Skeletal muscle tissue (tissue), 4 donors: ENCODE results near the gene DNAJB14. TPM values are rescaled to one million over a fixed set of nuclear protein-coding genes. Genes with fewer than 3 reads are reported as not detected.
A peak's percentile ranks its signal among the peaks of the same experiment; 100 is the strongest.

ENCODE experiments used
- H3K27ac ChIP-seq: one replicate; pipeline ENCODE4 v1.7.0; 2013; ENCODE audit warnings: mild to moderate bottlenecking, low read depth, low read length, inconsistent platforms
- H3K27me3 ChIP-seq, 3 donors: one replicate each; pipeline ENCODE4 v1.7.0; 2013; ENCODE audit warnings: low read length in 3 of 3; ENCODE audit not compliant: control insufficient read depth in 3 of 3, insufficient read depth in 3 of 3
- H3K36me3 ChIP-seq, 3 donors: one replicate each; pipeline ENCODE4 v1.7.0; 2013; ENCODE audit warnings: low read length in 3 of 3; ENCODE audit not compliant: control insufficient read depth in 3 of 3, insufficient read depth in 3 of 3
- H3K4me1 ChIP-seq, 3 donors: one replicate each; pipeline ENCODE4 v1.7.0; 2013; ENCODE audit warnings: low read length in 3 of 3, mild to moderate bottlenecking in 3 of 3; ENCODE audit not compliant: control insufficient read depth in 3 of 3, insufficient read depth in 3 of 3
- H3K4me3 ChIP-seq, 3 donors: one replicate each; pipeline ENCODE4 v1.7.0; 2013; ENCODE audit warnings: low read length in 3 of 3
- H3K9ac ChIP-seq, 3 donors: one replicate each; pipeline ENCODE4 v1.7.0; 2013; ENCODE audit warnings: low read length in 3 of 3, mild to moderate bottlenecking in 3 of 3, moderate library complexity in 2 of 3, low read depth in 1 of 3
- H3K9me3 ChIP-seq, 3 donors: one replicate each; pipeline ENCODE4 v1.7.0; 2013; ENCODE audit warnings: low read length in 3 of 3; ENCODE audit not compliant: control insufficient read depth in 3 of 3
- total RNA-seq: library from RNA; depleted of rRNA; stranded (reverse); fragments of >200 nt; gene quantifications from one replicate; pipeline ENCODE4 v1.2.3, GENCODE V29; 2014
- donor health status: Osteomylitis.

The DNAJB14 gene
- total RNA-seq, 1 donor from 2014 or later = 16.7 TPM

DNA sequence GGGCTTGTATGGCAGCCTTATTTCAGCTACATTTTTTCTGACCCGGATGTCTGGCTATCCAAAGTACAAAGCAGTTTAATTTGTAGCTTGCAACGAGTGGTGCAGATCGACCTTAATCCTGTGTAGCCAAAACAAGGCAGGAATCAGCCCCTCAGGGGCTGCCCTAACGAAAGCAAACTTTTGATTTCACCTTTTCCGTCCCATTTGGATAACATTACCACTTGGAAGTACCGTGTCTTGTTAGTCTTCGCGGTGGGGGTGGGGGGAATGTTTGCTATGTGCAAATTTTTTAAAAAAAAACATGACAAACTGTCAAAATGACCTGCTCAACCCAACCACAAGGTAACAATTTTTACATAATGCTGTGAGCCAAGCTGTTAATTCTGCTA is 766 bp upstream of the DNAJB14 start:
- no peaks in the 10 kb centered on the region for H3K9me3 ChIP-seq
- H3K4me1 ChIP-seq = peaks cover 16 to 33% (median 21%) of the 10 kb centered on the region in 3 donors
- H3K9ac ChIP-seq = peak overlapping the region; percentile 79 to 82 (median 81)
- H3K27me3 ChIP-seq = no peaks in the 10 kb centered on the region
- H3K27ac ChIP-seq = peak overlapping the region; percentile 84
- peak overlapping the region; percentile 71 to 86 (median 79) for H3K4me3 ChIP-seq
- no peaks in the 10 kb centered on the region for H3K36me3 ChIP-seq

GRCh38 chr4:99945718-99946355 is 581 bp downstream of the DNAJB14 start:
- Histone ChIP-seq H3K4me1 (peaks cover 11 to 27% (median 17%) of the 10 kb centered on the region in 3 donors), H3K9me3 (no peaks in the 10 kb centered on the region), H3K4me3 (peak overlapping the region; percentile 79 to 89 (median 86)), H3K27me3 (no peaks in the 10 kb centered on the region), H3K9ac (peak overlapping the region; percentile 78 to 82 (median 79)), H3K36me3 (no peaks in the 10 kb centered on the region), H3K27ac (peak overlapping the region; percentile 84)

DNA sequence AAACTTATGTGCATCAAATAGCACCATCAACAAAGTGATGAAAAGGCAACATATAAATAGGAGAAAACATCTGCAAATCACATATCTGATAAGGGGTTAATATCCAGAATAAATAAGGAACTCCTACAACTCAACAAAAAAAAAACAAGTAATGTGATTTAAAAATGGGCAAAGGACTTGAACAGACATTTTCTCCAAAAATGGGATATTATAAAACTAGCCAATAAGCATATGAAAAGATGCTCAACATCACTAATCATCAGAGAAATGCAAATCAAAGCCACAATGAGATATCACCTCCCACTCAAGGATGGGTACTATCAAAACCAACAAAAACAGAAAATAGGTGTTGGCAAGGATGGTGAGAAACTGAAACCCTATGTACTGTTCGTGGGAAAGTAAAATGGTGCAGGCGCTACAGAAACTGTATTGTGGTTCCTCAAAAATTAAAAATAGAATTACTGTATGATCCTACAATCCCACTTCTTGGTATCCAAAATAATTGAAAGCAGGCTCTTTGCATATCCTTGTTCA is 2.4 kb downstream of the DNAJB14 start:
- no peaks in the 10 kb centered on the region for H3K9me3 ChIP-seq
- H3K4me3 ChIP-seq = no peak overlapping the region
- peaks cover 10 to 18% (median 16%) of the 10 kb centered on the region in 3 donors for H3K4me1 ChIP-seq
- H3K36me3 ChIP-seq = no peaks in the 10 kb centered on the region
- H3K27ac ChIP-seq = no peak overlapping the region
- no peak overlapping the region for H3K9ac ChIP-seq
- no peaks in the 10 kb centered on the region for H3K27me3 ChIP-seq

GRCh38 chr4:99938243-99938753 is 8.1 kb downstream of the DNAJB14 start:
- peaks cover 0 to 4% (median 0%) of the 10 kb centered on the region in 3 donors for H3K9me3 ChIP-seq
- no peak overlapping the region for H3K4me3 ChIP-seq
- H3K27me3 ChIP-seq = no peaks in the 10 kb centered on the region
- no peaks in the 10 kb centered on the region for H3K4me1 ChIP-seq
- H3K36me3 ChIP-seq = peaks cover 0 to 6% (median 0%) of the 10 kb centered on the region in 3 donors
- no peak overlapping the region for H3K27ac ChIP-seq
- no peak overlapping the region for H3K9ac ChIP-seq

DNA sequence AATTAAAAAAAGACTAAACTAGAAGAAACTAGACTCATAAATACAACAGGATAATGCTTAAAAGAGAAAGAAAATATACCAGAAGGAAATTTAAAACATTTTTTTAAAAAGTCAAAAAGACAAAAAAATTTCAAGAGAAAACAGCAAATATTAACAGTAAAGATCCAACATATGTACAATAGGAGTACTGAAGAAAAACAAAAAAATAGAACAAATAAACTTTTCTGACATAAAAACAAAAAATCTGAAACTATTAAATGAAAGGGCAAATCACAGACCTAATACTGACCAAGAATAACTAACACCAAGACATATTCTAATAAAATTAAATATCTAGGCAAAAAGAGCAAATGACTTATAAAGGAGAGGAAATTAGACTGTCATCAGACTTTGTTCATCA is 11.5 kb downstream of the DNAJB14 start:
- Histone ChIP-seq H3K4me3 (no peak overlapping the region), H3K9me3 (peaks cover 0 to 4% (median 0%) of the 10 kb centered on the region in 3 donors), H3K9ac (no peak overlapping the region), H3K4me1 (no peaks in the 10 kb centered on the region), H3K36me3 (peaks cover 0 to 6% (median 0%) of the 10 kb centered on the region in 3 donors), H3K27me3 (no peaks in the 10 kb centered on the region), H3K27ac (no peak overlapping the region)

GRCh38 chr4:99927566-99927965 is 18.9 kb downstream of the DNAJB14 start:
- peaks cover 0 to 6% (median 0%) of the 10 kb centered on the region in 3 donors for H3K36me3 ChIP-seq
- H3K9ac ChIP-seq = no peak overlapping the region
- no peaks in the 10 kb centered on the region for H3K4me1 ChIP-seq
- H3K4me3 ChIP-seq = no peak overlapping the region
- H3K27me3 ChIP-seq = no peaks in the 10 kb centered on the region
- H3K9me3 ChIP-seq = no peaks in the 10 kb centered on the region
- no peak overlapping the region for H3K27ac ChIP-seq

- H3K9ac ChIP-seq = no peak overlapping the region
- H3K27me3 ChIP-seq = no peaks in the 10 kb centered on the region
- H3K9me3 ChIP-seq = peaks cover 0 to 1% (median 0%) of the 10 kb centered on the region in 3 donors
- peaks cover 0 to 17% (median 6%) of the 10 kb centered on the region in 3 donors for H3K36me3 ChIP-seq
- no peaks in the 10 kb centered on the region for H3K4me1 ChIP-seq
- H3K27ac ChIP-seq = no peak overlapping the region
- no peak overlapping the region for H3K4me3 ChIP-seq
Measured at GRCh38 chr4:99921174-99921573, 25.2 kb downstream of the DNAJB14 start.

DNA sequence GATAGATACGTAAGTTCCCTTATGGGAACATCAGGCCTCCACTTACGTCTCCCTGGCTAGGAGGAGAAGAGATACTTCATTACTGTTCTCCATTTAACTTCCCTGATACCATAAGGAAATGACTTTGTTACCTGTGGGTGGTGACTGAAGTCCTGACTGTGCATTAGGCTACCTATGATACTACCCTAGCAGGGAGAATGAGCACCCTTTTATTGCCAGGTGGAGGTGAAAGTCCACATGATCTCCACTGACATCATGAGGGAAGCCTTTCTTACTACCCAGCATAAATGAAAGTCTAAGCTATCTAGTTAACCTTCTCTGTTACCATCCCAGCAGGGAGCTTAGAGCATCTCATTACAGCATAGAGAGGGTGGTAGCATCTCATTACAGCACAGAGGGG is 27.8 kb downstream of the DNAJB14 start:
- Histone ChIP-seq H3K27ac (no peak overlapping the region), H3K27me3 (no peaks in the 10 kb centered on the region), H3K9ac (no peak overlapping the region), H3K4me3 (no peak overlapping the region), H3K4me1 (no peaks in the 10 kb centered on the region), H3K36me3 (peaks cover 0 to 17% (median 6%) of the 10 kb centered on the region in 3 donors), H3K9me3 (peaks cover 0 to 1% (median 0%) of the 10 kb centered on the region in 3 donors)

GRCh38 chr4:99917575-99917974 is 28.8 kb downstream of the DNAJB14 start:
- Histone ChIP-seq H3K9ac (no peak overlapping the region), H3K27me3 (no peaks in the 10 kb centered on the region), H3K4me3 (no peak overlapping the region), H3K4me1 (no peaks in the 10 kb centered on the region), H3K36me3 (peaks cover 0 to 14% (median 6%) of the 10 kb centered on the region in 3 donors), H3K9me3 (peaks cover 0 to 1% (median 0%) of the 10 kb centered on the region in 3 donors), H3K27ac (no peak overlapping the region)

- Histone ChIP-seq H3K36me3 (peaks cover 0 to 10% (median 9%) of the 10 kb centered on the region in 3 donors), H3K9me3 (peaks cover 0 to 1% (median 0%) of the 10 kb centered on the region in 3 donors), H3K4me3 (no peak overlapping the region), H3K27me3 (no peaks in the 10 kb centered on the region), H3K27ac (no peak overlapping the region), H3K9ac (no peak overlapping the region), H3K4me1 (no peaks in the 10 kb centered on the region)
Measured at GRCh38 chr4:99915449-99915848, 31.0 kb downstream of the DNAJB14 start.
